Measurements from ENCODE around the gene GTF2E1.

DNA sequence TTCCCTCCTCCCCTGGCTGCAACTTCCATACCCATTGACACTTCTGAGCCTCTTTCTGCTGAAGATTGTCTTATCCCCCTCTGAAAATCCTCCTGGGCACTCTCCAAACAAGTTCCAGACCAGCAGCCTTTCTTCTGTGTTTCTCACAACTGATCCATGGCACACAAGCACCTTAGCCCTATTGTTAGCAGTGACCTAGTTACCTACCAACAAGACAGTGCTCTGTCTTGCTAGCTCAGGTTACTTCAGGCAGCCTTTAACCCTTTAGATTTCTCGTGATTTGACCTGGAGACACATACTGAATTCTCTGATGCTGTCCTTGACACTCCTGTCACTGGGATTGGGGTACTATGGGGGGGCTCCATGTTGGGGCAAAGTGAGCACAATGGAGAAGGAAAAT lies 82.1 kb downstream of the GTF2E1 start:
- TF ChIP-seq MAFK (IDR thresholded peaks at IDR 0.05; ENCODE audit: partially characterized antibody) (no peak), HDAC2 (IDR thresholded peaks at IDR 0.05) (no peak), SMC3 (IDR thresholded peaks at IDR 0.05) (no peak), KDM5A (IDR thresholded peaks at IDR 0.05) (no peak), ZSCAN20 (CRISPR knock-in tag; IDR thresholded peaks at IDR 0.05) (no peak), CTCF (IDR thresholded peaks at IDR 0.05) (no peak)

Measured in A549 (cell line).